ENCODE measurements around the gene MBD3. TPM values are rescaled to one million over a fixed set of nuclear protein-coding genes. Genes with fewer than 3 reads are reported as not detected.

Gene MBD3
- total and polyA plus RNA-seq, 3 donors from 2014 or later, result 78.3 to 153 (median 146) TPM

DNA sequence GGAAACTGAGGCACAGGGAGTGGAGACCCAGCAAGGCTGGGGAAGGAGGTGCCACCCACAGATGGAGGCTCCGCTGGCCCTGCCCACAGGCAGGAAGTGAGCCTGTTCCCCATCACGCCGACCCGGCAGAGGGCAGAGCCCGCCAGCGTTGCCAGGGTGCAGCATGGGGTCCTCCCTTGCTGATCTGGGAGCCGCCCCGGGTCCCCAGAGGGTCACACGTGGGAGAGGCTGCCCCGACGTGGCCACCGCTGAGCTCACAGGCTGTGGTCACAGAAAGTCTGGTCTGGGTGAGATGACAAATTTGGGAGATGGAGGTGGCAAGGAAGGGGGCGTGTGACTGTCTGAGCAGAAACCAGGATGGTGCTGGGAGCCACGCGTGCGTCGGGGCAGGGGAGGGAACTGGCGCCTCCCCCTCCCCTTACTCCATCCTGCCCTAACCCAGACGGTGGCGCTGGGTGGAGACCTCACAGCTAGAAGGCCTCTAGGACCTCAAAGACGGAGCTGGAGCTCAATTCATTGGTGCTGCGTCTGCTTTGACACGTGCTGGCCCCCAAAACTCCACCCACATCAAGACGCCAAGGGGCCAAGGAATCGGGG is 32.3 kb downstream of the MBD3 start:
- intact Hi-C loops (cut with DNase I; ENCODE audit: low total_unique reads), result no loop called here
- H3K36me3 ChIP-seq (ENCODE audit: low read depth, missing control alignments), result no peaks in the 10 kb centered on the region
- no peak overlapping the region for H3K27ac ChIP-seq
- 51 to 57% methylated on average over 13 to 25 of the region's 25 CpGs for WGBS, 2 donors
- H3K9me3 ChIP-seq, result no peaks in the 10 kb centered on the region
- no peak overlapping the region for H3K4me3 ChIP-seq
- H3K4me1 ChIP-seq, result no peaks in the 10 kb centered on the region
- DNase-seq, result no peak
- TF ChIP-seq POLR2A (IDR thresholded peaks at IDR 0.05), result no peak
- TF ChIP-seq, protein P1, sequence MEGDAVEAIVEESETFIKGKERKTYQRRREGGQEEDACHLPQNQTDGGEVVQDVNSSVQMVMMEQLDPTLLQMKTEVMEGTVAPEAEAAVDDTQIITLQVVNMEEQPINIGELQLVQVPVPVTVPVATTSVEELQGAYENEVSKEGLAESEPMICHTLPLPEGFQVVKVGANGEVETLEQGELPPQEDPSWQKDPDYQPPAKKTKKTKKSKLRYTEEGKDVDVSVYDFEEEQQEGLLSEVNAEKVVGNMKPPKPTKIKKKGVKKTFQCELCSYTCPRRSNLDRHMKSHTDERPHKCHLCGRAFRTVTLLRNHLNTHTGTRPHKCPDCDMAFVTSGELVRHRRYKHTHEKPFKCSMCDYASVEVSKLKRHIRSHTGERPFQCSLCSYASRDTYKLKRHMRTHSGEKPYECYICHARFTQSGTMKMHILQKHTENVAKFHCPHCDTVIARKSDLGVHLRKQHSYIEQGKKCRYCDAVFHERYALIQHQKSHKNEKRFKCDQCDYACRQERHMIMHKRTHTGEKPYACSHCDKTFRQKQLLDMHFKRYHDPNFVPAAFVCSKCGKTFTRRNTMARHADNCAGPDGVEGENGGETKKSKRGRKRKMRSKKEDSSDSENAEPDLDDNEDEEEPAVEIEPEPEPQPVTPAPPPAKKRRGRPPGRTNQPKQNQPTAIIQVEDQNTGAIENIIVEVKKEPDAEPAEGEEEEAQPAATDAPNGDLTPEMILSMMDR (IDR thresholded peaks at IDR 0.05), result no peak
- H3K27me3 ChIP-seq, result no peaks in the 10 kb centered on the region

DNA sequence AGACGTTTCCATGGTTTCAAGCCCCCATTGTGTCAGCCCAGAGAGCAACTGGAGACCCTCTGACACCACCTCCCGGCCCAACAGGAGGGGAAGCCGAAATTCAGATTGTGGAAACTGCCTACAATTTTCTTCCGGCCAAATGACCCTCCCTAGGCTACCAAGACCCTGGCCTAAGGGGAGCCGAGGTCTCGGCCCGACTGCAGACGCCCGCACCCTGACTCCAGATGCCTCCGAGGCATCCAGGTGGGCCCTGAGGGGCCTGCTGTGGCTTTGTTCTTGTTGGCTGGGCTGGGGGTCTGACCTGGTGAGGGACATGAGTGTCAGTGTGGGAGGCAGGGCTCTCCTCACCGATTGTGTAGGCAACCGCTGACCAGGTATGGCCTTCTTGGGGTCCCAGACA is 34.1 kb downstream of the MBD3 start:
- Histone ChIP-seq H3K4me3 (no peak overlapping the region), H3K9me3 (no peaks in the 10 kb centered on the region), H3K4me1 (no peaks in the 10 kb centered on the region), H3K36me3 (ENCODE audit: low read depth, missing control alignments) (no peaks in the 10 kb centered on the region), H3K27me3 (no peaks in the 10 kb centered on the region), H3K27ac (no peak overlapping the region)
- WGBS, 2 donors, result 79 to 83% methylated on average over 12 of the region's 12 CpGs
- intact Hi-C loops (cut with DNase I; ENCODE audit: low total_unique reads), result no loop called here
- TF ChIP-seq, protein P1 (IDR thresholded peaks at IDR 0.05), result no peak
- TF ChIP-seq POLR2A (IDR thresholded peaks at IDR 0.05), result no peak
- DNase-seq, result no peak

DNA sequence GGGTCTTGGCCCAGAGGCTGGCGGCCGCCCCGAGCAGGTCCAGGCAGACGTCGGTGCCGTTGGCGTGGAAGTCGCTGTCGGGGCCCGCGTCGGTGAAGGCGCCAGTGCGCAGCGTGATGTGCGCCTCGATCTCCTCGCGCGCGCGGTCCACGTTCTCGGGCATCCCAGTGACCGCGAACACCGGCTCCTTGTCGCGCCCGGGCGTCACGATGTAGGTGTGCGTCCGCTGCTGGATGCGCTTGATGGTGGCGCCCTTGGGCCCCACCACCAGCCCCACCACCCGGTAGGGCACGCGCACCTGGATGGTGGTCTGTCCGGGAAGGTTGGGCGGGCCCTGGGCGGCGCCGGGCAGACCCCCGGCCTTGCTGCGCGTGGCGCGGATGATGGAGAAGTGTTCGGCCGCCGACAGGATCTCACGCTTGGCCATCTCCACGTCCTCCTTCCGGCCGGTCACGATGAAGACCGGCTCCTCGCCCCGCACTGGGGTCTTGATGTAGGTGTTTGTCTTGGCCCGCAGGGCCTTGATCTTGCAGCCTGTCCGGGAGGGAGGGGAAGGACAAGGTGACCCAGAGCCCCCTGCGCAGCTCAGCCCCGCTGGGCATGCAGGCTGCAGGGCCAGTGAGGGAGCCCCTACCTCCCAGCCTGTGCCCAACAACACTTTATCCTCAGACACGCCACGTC is 36.1 kb downstream of the MBD3 start:
- WGBS, 2 donors, result 55 to 85% methylated on average over 41 to 66 of the region's 66 CpGs
- intact Hi-C loops (cut with DNase I; ENCODE audit: low total_unique reads), result no loop called here
- no peak for DNase-seq
- no peaks in the 10 kb centered on the region for H3K9me3 ChIP-seq
- no peaks in the 10 kb centered on the region for H3K36me3 ChIP-seq (ENCODE audit: low read depth, missing control alignments)
- H3K4me1 ChIP-seq, result no peaks in the 10 kb centered on the region
- H3K4me3 ChIP-seq, result peak overlapping the region in 1 of 2 donors; percentile 12
- no peak for TF ChIP-seq POLR2A (IDR thresholded peaks at IDR 0.05)
- TF ChIP-seq, protein P1 (IDR thresholded peaks at IDR 0.05), result no peak
- no peaks in the 10 kb centered on the region for H3K27me3 ChIP-seq
- H3K27ac ChIP-seq, result no peak overlapping the region

DNA sequence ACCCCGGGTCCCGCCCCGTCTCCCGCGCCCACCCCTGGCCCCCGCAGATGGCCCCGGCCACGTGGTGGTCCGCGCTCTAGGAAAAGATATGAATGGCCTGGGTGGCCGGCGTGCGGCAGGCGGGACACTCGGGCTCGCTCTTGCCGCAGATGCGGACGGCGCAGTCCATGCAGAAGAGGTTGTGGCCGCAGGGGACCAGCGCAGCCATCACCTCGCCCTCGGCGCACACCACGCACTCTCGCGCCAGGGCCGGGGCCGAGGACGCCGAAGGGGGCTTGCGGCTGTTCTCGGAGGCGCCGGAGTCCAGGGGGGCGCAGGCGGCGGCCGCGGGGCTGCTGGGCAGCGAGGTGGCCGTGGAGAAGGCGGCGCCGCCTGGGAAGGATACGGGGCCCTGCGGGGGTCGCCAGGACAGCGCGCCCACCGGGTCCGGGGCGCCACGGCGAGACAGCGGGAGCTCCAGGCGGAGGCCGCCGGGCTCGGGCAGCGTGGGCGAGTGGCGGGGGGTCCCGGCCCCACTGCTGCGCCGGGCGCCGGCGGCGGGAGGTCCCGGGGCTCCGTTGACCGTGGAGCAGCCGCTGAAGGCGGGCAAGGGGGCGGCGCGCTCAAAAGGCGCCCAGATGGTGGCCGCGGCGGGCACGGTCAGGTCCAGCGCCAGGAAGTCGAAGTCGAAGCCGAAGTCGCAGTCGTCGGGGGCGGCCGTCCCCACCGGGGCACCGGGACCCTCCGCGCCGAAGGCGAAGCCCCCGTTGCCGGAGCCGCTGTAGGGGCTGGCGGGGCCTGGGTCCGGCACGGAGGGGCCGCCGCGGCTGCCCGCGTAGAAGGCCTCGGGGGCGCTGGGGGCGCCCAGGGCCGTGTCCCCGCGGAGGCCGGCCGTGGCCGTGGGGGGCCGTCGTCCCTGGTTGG is 36.9 kb downstream of the MBD3 start:
- 63 to 88% methylated on average over 34 to 116 of the region's 121 CpGs for WGBS, 2 donors
- no peaks in the 10 kb centered on the region for H3K36me3 ChIP-seq (ENCODE audit: low read depth, missing control alignments)
- no peaks in the 10 kb centered on the region for H3K4me1 ChIP-seq
- H3K27me3 ChIP-seq, result no peaks in the 10 kb centered on the region
- no peak overlapping the region for H3K27ac ChIP-seq
- no peaks in the 10 kb centered on the region for H3K9me3 ChIP-seq
- no peak for DNase-seq
- peak overlapping the region; percentile 12 to 31 for H3K4me3 ChIP-seq
- intact Hi-C loops (cut with DNase I; ENCODE audit: low total_unique reads), result no loop called here
- no peak for TF ChIP-seq POLR2A (IDR thresholded peaks at IDR 0.05)
- TF ChIP-seq, protein P1 (IDR thresholded peaks at IDR 0.05), result no peak
